Liver (tissue), 3 donors: ENCODE results near the gene ADAM29.
"Not testable (repeated sequence)": the region's sequence is repeated elsewhere in the genome, so short reads cannot be mapped to it uniquely, and the experiment has no call there.

Experiments
- GABPA ChIP-seq, 2 donors: IDR thresholded peaks in 1 of 2; conservative IDR thresholded peaks in 1 of 2; 2 replicates each; pipeline ENCODE4 v1.6.1; 2016; ENCODE audit warnings: antibody characterized with exemption in 2 of 2, mild to moderate bottlenecking in 1 of 2, moderate library complexity in 1 of 2
- JUND ChIP-seq, 2 donors: IDR thresholded peaks; 2 replicates each; pipeline ENCODE4 v1.6.1; 2016; ENCODE audit warnings: antibody characterized with exemption in 2 of 2
- RAD21 ChIP-seq, 2 donors: IDR thresholded peaks; 2 replicates each; pipeline ENCODE4 v1.6.1; 2016; ENCODE audit warnings: antibody characterized with exemption in 2 of 2, mild to moderate bottlenecking in 2 of 2
- TAF1 ChIP-seq: conservative IDR thresholded peaks from 2 replicates; pipeline ENCODE4 v1.6.1; 2016; ENCODE audit warnings: antibody characterized with exemption, mild to moderate bottlenecking
- YY1 ChIP-seq: IDR thresholded peaks from 2 replicates; pipeline ENCODE4 v1.6.1; 2016; ENCODE audit warnings: antibody characterized with exemption, mild to moderate bottlenecking
- TF ChIP-seq, protein P1 (sequence below): fragments of 150-350 bp; IDR thresholded peaks from 2 replicates; pipeline ENCODE4 v1.5.1; 2017; ENCODE audit warnings: improper control_type of control experiment, low read depth, low read length; ENCODE audit not compliant: missing input control
- TF ChIP-seq, protein P2 (sequence below): IDR thresholded peaks from 2 replicates; pipeline ENCODE4 v1.6.1; 2016; ENCODE audit warnings: antibody characterized with exemption, mild to moderate bottlenecking
- TF ChIP-seq, protein P3 (sequence below): IDR thresholded peaks from 2 replicates; pipeline ENCODE4 v1.6.1; 2016; ENCODE audit warnings: antibody characterized with exemption
- donor health status: healthy.
- donor health status: healthy.

- TF ChIP-seq, protein P1, sequence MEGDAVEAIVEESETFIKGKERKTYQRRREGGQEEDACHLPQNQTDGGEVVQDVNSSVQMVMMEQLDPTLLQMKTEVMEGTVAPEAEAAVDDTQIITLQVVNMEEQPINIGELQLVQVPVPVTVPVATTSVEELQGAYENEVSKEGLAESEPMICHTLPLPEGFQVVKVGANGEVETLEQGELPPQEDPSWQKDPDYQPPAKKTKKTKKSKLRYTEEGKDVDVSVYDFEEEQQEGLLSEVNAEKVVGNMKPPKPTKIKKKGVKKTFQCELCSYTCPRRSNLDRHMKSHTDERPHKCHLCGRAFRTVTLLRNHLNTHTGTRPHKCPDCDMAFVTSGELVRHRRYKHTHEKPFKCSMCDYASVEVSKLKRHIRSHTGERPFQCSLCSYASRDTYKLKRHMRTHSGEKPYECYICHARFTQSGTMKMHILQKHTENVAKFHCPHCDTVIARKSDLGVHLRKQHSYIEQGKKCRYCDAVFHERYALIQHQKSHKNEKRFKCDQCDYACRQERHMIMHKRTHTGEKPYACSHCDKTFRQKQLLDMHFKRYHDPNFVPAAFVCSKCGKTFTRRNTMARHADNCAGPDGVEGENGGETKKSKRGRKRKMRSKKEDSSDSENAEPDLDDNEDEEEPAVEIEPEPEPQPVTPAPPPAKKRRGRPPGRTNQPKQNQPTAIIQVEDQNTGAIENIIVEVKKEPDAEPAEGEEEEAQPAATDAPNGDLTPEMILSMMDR: not testable (repeated sequence)
- TF ChIP-seq, protein P2, sequence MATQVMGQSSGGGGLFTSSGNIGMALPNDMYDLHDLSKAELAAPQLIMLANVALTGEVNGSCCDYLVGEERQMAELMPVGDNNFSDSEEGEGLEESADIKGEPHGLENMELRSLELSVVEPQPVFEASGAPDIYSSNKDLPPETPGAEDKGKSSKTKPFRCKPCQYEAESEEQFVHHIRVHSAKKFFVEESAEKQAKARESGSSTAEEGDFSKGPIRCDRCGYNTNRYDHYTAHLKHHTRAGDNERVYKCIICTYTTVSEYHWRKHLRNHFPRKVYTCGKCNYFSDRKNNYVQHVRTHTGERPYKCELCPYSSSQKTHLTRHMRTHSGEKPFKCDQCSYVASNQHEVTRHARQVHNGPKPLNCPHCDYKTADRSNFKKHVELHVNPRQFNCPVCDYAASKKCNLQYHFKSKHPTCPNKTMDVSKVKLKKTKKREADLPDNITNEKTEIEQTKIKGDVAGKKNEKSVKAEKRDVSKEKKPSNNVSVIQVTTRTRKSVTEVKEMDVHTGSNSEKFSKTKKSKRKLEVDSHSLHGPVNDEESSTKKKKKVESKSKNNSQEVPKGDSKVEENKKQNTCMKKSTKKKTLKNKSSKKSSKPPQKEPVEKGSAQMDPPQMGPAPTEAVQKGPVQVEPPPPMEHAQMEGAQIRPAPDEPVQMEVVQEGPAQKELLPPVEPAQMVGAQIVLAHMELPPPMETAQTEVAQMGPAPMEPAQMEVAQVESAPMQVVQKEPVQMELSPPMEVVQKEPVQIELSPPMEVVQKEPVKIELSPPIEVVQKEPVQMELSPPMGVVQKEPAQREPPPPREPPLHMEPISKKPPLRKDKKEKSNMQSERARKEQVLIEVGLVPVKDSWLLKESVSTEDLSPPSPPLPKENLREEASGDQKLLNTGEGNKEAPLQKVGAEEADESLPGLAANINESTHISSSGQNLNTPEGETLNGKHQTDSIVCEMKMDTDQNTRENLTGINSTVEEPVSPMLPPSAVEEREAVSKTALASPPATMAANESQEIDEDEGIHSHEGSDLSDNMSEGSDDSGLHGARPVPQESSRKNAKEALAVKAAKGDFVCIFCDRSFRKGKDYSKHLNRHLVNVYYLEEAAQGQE: not testable (repeated sequence)
- TF ChIP-seq YY1; GABPA (IDR thresholded peaks at IDR 0.05 in 1 of 2, conservative IDR thresholded peaks at IDR 0.05 in 1 of 2); JUND (IDR thresholded peaks at IDR 0.05); RAD21 (IDR thresholded peaks at IDR 0.05); TAF1: not testable (repeated sequence)
- TF ChIP-seq, protein P3, sequence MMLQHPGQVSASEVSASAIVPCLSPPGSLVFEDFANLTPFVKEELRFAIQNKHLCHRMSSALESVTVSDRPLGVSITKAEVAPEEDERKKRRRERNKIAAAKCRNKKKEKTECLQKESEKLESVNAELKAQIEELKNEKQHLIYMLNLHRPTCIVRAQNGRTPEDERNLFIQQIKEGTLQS: not testable (repeated sequence)
These were observed 65.7 kb downstream of the ADAM29 start for GRCh38 chr4:174983870-174984269.
